Gastrocnemius medialis (tissue), 4 donors: Measurements from ENCODE around the gene SCUBE1. TPM values are rescaled to one million over a fixed set of nuclear protein-coding genes. Genes with fewer than 3 reads are reported as not detected.
"Not testable (repeated sequence)": the region's sequence is repeated elsewhere in the genome, so short reads cannot be mapped to it uniquely, and the experiment has no call there.

Source experiments
- ATAC-seq, 2 donors: fragments of 150-250 bp; one replicate each; pipeline ENCODE4 v1.9.1; 2016
- DNase-seq, 2 donors: peaks; one replicate each; pipeline ENCODE4 v3.0.0-alpha.2; 2019
- H3K27ac ChIP-seq, 4 donors: fragments of 200-600 bp; sonication (generic); 1 replicate in 1 of 4; 2 replicates in 3 of 4; pipeline ENCODE4 v1.5.1; 2016 to 2018; ENCODE audit warnings: mild to moderate bottlenecking in 2 of 4, moderate library complexity in 1 of 4
- H3K27me3 ChIP-seq, 3 donors: fragments of 200-600 bp; sonication (generic) in 2 of 3; 1 replicate in 1 of 3; 2 replicates in 2 of 3; pipeline versions ENCODE4 v1.5.1 to v1.6.0; 2016 to 2019; ENCODE audit warnings: mild to moderate bottlenecking in 1 of 3, moderate library complexity in 1 of 3
- H3K36me3 ChIP-seq, 2 donors: fragments of 200-600 bp; sonication (generic) in 1 of 2; one replicate each; pipeline ENCODE4 v1.5.1; 2017 to 2018
- H3K4me1 ChIP-seq, 2 donors: fragments of 200-600 bp; sonication (generic) in 1 of 2; one replicate each; pipeline ENCODE4 v1.5.1; 2016 to 2017; ENCODE audit warnings: mild to moderate bottlenecking in 2 of 2
- H3K4me3 ChIP-seq, 4 donors: fragments of 200-600 bp; sonication (generic) in 3 of 4; 1 replicate in 1 of 4; 2 replicates in 3 of 4; pipeline ENCODE4 v1.5.1; 2016 to 2019; ENCODE audit warnings: mild to moderate bottlenecking in 2 of 4
- H3K9me3 ChIP-seq, 3 donors: fragments of 200-600 bp; sonication (generic) in 2 of 3; 1 replicate in 1 of 3; 2 replicates in 2 of 3; pipeline ENCODE4 v1.5.1; 2016 to 2019
- CTCF ChIP-seq, 5 experiments: fragments of 450-650 bp in 3 of 5; fragments of 200-600 bp in 2 of 5; sonication (generic) in 2 of 5; IDR thresholded peaks in 4 of 5; conservative IDR thresholded peaks in 1 of 5; 1 replicate in 4 of 5; 2 replicates in 1 of 5; pipeline ENCODE4 v1.5.1; 2016 to 2019; ENCODE audit warnings: antibody characterized with exemption in 5 of 5, mild to moderate bottlenecking in 3 of 5, moderate library complexity in 3 of 5
- POLR2A ChIP-seq, 2 donors: fragments of 450-650 bp; IDR thresholded peaks; one replicate each; pipeline ENCODE4 v1.6.1; 2017; ENCODE audit warnings: antibody characterized with exemption in 2 of 2, mild to moderate bottlenecking in 2 of 2, moderate library complexity in 2 of 2
- in situ Hi-C, 4 donors: fragments of 200-750 bp; cut with MboI; loops; one replicate each; pipeline versions ENCODE4 v1.15.0 to v1.8.0; 2017; ENCODE audit warnings: low sequenced_read_pairs in 4 of 4
- intact Hi-C: fragments of 100-400 bp; cut with DNase I; formaldehyde crosslinking; loops from one replicate; pipeline ENCODE4 v1.15.1; 2023; ENCODE audit warnings: low total_unique reads
- total RNA-seq, 4 donors: library from RNA; depleted of rRNA; stranded (reverse); fragments of >200 nt; gene quantifications; one replicate each; pipeline versions ENCODE4 v1.1.0 to v1.2.3, GENCODE V29; 2016

The SCUBE1 gene
- total RNA-seq, 4 donors from 2014 or later = 0.20 to 0.55 (median 0.41) TPM

- TF ChIP-seq CTCF (IDR thresholded peaks at IDR 0.05 in 4 of 5, conservative IDR thresholded peaks at IDR 0.05 in 1 of 5) = no peak
- no peak for TF ChIP-seq POLR2A (IDR thresholded peaks at IDR 0.05)
- Histone ChIP-seq H3K27me3 (peaks cover 0 to 3% (median 2%) of the 10 kb centered on the region in 3 donors), H3K4me1 (no peaks in the 10 kb centered on the region), H3K27ac (no peak overlapping the region), H3K9me3 (no peaks in the 10 kb centered on the region), H3K36me3 (no peaks in the 10 kb centered on the region), H3K4me3 (no peak overlapping the region)
- in situ Hi-C loops = loop anchor here in 1 of 4 donors (10.0 kb wide), 1 partner anchor 82 kb away; no protein-coding TSS in a partner anchor
- no peak for ATAC-seq
- intact Hi-C loops = no loop called here
- DNase-seq = no peak
Measured at GRCh38 chr22:43356881-43357280, 13.7 kb upstream of the SCUBE1 start.

GRCh38 chr22:43355688-43356087 is 12.5 kb upstream of the SCUBE1 start:
- H3K27me3 ChIP-seq, H3K4me3 ChIP-seq, ATAC-seq, H3K36me3 ChIP-seq, intact Hi-C loops, H3K4me1 ChIP-seq, H3K27ac ChIP-seq, H3K9me3 ChIP-seq, DNase-seq: not testable (repeated sequence)
- in situ Hi-C loops = loop anchor here in 1 of 4 donors (10.0 kb wide), 1 partner anchor 81 kb away; no protein-coding TSS in a partner anchor

GRCh38 chr22:43351966-43352345 is 8.8 kb upstream of the SCUBE1 start:
- in situ Hi-C loops (loop anchor here in 1 of 4 donors (10.0 kb wide), 1 partner anchor 77 kb away; no protein-coding TSS in a partner anchor), intact Hi-C loops (no loop called here)
- H3K4me1 ChIP-seq = no peaks in the 10 kb centered on the region
- no peaks in the 10 kb centered on the region for H3K36me3 ChIP-seq
- no peak for ATAC-seq
- no peaks in the 10 kb centered on the region for H3K9me3 ChIP-seq
- TF ChIP-seq POLR2A (IDR thresholded peaks at IDR 0.05) (no peak), CTCF (IDR thresholded peaks at IDR 0.05 in 4 of 5, conservative IDR thresholded peaks at IDR 0.05 in 1 of 5) (no peak)
- peaks cover 0 to 11% (median 8%) of the 10 kb centered on the region in 3 donors for H3K27me3 ChIP-seq
- H3K4me3 ChIP-seq = no peak overlapping the region
- DNase-seq = no peak
- no peak overlapping the region for H3K27ac ChIP-seq

GRCh38 chr22:43349636-43350035 is 6.5 kb upstream of the SCUBE1 start:
- in situ Hi-C loops (loop anchor here in 3 of 4 donors (10.0 kb wide), 1 partner anchor 75 kb away; no protein-coding TSS in a partner anchor), intact Hi-C loops (loop anchor here (5.0 kb wide), 1 partner anchor 117 kb away; no protein-coding TSS in a partner anchor)
- Histone ChIP-seq H3K27me3 (peaks cover 6 to 20% (median 11%) of the 10 kb centered on the region in 3 donors), H3K4me3 (no peak overlapping the region), H3K9me3 (no peaks in the 10 kb centered on the region), H3K36me3 (no peaks in the 10 kb centered on the region), H3K27ac (no peak overlapping the region), H3K4me1 (no peaks in the 10 kb centered on the region)
- ATAC-seq = no peak
- no peak for DNase-seq
- TF ChIP-seq POLR2A (IDR thresholded peaks at IDR 0.05) = no peak
- no peak for TF ChIP-seq CTCF (IDR thresholded peaks at IDR 0.05 in 4 of 5, conservative IDR thresholded peaks at IDR 0.05 in 1 of 5)

- H3K4me3 ChIP-seq = no peak overlapping the region
- DNase-seq (peak in 1 of 2 donors; percentile 21), ATAC-seq (no peak)
- no peaks in the 10 kb centered on the region for H3K4me1 ChIP-seq
- H3K27me3 ChIP-seq = peaks cover 26 to 46% (median 27%) of the 10 kb centered on the region in 3 donors
- in situ Hi-C loops (loop anchor here in 2 of 4 donors (10.0 kb wide), 1 partner anchor 72 kb away; no protein-coding TSS in a partner anchor), intact Hi-C loops (loop anchor here (5.0 kb wide), 1 partner anchor 114 kb away; no protein-coding TSS in a partner anchor)
- no peak overlapping the region for H3K27ac ChIP-seq
- H3K36me3 ChIP-seq = no peaks in the 10 kb centered on the region
- TF ChIP-seq CTCF (IDR thresholded peaks at IDR 0.05 in 4 of 5, conservative IDR thresholded peaks at IDR 0.05 in 1 of 5) (peak in 4 of 5 experiments; percentile 37 to 58 (median 52)), POLR2A (IDR thresholded peaks at IDR 0.05) (no peak)
- H3K9me3 ChIP-seq = no peaks in the 10 kb centered on the region
Measured at GRCh38 chr22:43346521-43346929, 3.4 kb upstream of the SCUBE1 start.
